ENCODE data around the gene PRKCH.
A peak's percentile ranks its signal among the peaks of the same experiment; 100 is the strongest.

PRKCH gene

DNA sequence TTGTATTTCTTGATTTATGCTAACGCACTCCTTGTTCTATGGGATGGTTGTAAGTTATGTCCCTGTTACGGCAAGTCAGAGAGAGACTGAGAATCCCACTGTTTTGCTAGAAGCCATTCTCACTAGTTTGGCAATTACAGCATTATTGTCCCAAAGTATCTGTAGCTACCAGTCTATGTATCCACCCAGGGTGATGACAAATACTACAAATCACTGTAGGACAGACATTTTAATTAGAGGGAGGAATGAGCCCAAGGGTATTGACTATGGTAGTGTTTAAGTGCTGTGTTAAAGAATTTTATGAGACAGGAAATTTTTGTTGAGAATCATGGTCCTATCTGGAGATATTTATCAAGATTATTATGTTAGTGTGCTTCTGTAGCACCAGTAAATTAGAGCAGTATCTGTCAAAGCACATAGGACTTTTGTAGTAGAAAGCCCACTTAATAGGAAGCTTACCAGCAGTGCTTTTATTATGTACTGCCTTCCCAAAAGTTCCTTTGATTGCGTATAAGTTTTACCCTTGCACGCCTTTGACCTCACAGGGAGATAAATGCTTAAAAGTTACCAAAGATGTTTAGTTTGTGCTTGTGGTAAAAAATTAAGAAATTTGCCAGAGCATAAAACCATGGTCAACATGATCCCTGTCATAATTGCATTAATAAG is 10.7 kb downstream of the PRKCH start:
- Histone ChIP-seq H3K36me3 (ENCODE audit: insufficient read depth, low read length) (no peaks in the 10 kb centered on the region; the same call in 1 of the 2 replicates), H3F3A (ENCODE audit: low read depth) (no peaks in the 10 kb centered on the region), H3K9me2 (replicated peaks; ENCODE audit: low read depth, low read length) (no peaks in the 10 kb centered on the region), H3K9me3 (ENCODE audit: insufficient read depth, low read depth, low read length) (no peaks in the 10 kb centered on the region), H3K4me1 (ENCODE audit: insufficient read depth, low read length, poor library complexity, severe bottlenecking) (peaks cover 84% of the 10 kb centered on the region), H3K79me2 (ENCODE audit: insufficient read depth, low read length) (peaks cover 98% of the 10 kb centered on the region), H4K20me1 (ENCODE audit: insufficient read depth, low read length, poor library complexity, severe bottlenecking) (peaks cover 81% of the 10 kb centered on the region), H3K4me3 (ENCODE audit: low read length, poor library complexity, severe bottlenecking) (peak overlapping the region; percentile 61), H3K4me2 (ENCODE audit: low read depth, low read length, poor library complexity, severe bottlenecking) (peak overlapping the region; percentile 71), H3K9ac (ENCODE audit: low read depth, low read length, poor library complexity, severe bottlenecking) (peak overlapping the region; percentile 22), H3K27me3 (ENCODE audit: insufficient read depth, low read length, poor library complexity, severe bottlenecking) (no peaks in the 10 kb centered on the region), H2AFZ (ENCODE audit: low read length) (no peak overlapping the region)
- TF ChIP-seq, protein P1, sequence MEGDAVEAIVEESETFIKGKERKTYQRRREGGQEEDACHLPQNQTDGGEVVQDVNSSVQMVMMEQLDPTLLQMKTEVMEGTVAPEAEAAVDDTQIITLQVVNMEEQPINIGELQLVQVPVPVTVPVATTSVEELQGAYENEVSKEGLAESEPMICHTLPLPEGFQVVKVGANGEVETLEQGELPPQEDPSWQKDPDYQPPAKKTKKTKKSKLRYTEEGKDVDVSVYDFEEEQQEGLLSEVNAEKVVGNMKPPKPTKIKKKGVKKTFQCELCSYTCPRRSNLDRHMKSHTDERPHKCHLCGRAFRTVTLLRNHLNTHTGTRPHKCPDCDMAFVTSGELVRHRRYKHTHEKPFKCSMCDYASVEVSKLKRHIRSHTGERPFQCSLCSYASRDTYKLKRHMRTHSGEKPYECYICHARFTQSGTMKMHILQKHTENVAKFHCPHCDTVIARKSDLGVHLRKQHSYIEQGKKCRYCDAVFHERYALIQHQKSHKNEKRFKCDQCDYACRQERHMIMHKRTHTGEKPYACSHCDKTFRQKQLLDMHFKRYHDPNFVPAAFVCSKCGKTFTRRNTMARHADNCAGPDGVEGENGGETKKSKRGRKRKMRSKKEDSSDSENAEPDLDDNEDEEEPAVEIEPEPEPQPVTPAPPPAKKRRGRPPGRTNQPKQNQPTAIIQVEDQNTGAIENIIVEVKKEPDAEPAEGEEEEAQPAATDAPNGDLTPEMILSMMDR (conservative IDR thresholded peaks at IDR 0.05; ENCODE audit: low read length) = no peak
- TF ChIP-seq EZH2phosphoT487 (IDR thresholded peaks at IDR 0.05; ENCODE audit: borderline replicate concordance) = no peak

DNA sequence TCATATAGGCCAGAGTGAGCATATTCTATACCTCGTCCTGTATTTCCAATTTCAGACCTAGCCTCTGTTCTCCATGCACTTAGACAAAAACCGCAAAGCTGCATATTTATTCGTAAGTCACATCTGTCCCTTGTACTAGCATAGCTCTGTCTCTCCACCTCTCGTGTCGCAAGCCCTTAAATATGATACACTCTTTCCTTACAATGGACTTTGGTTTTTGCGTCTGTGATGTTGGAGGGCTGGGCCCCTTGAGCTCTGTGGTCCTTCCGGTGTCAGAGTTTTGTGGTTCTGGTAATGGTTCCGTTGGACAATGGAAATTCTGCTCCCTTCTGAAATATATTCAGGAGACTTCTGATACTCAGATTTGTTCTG is 11.3 kb downstream of the PRKCH start:
- peaks cover 81% of the 10 kb centered on the region for H4K20me1 ChIP-seq (ENCODE audit: insufficient read depth, low read length, poor library complexity, severe bottlenecking)
- peak overlapping the region; percentile 61 for H3K4me3 ChIP-seq (ENCODE audit: low read length, poor library complexity, severe bottlenecking)
- TF ChIP-seq, protein P1 (conservative IDR thresholded peaks at IDR 0.05; ENCODE audit: low read length) = no peak
- no peak for TF ChIP-seq EZH2phosphoT487 (IDR thresholded peaks at IDR 0.05; ENCODE audit: borderline replicate concordance)
- H3K79me2 ChIP-seq (ENCODE audit: insufficient read depth, low read length) = peaks cover 98% of the 10 kb centered on the region
- H3K27me3 ChIP-seq (ENCODE audit: insufficient read depth, low read length, poor library complexity, severe bottlenecking) = no peaks in the 10 kb centered on the region
- H3K9me3 ChIP-seq (ENCODE audit: insufficient read depth, low read depth, low read length) = no peaks in the 10 kb centered on the region
- H2AFZ ChIP-seq (ENCODE audit: low read length) = no peak overlapping the region
- H3F3A ChIP-seq (ENCODE audit: low read depth) = no peaks in the 10 kb centered on the region
- H3K9me2 ChIP-seq (replicated peaks; ENCODE audit: low read depth, low read length) = no peaks in the 10 kb centered on the region
- peaks cover 83% of the 10 kb centered on the region for H3K4me1 ChIP-seq (ENCODE audit: insufficient read depth, low read length, poor library complexity, severe bottlenecking)
- no peak overlapping the region for H3K9ac ChIP-seq (ENCODE audit: low read depth, low read length, poor library complexity, severe bottlenecking)
- H3K36me3 ChIP-seq (ENCODE audit: insufficient read depth, low read length) = no peaks in the 10 kb centered on the region; the same call in 1 of the 2 replicates
- peak overlapping the region; percentile 71 for H3K4me2 ChIP-seq (ENCODE audit: low read depth, low read length, poor library complexity, severe bottlenecking)

DNA sequence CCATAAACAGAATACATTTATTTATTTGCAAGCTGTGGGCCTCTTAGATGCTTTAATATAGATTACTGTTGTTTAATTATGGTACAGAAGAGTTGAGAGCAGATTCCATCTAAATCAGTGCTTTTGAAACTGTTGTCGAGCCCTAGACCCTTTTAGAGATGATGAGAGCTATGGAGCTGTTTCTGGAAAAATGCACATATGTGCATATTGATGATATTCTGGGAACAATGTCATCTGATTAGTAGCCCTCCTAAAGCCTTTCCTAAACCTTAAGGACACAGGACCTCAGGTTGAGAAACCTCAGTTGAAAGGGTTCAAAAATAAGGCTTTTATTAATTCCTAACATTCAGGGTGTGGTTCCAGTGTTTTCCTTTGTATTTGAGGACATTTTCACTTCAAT is 11.7 kb downstream of the PRKCH start:
- Histone ChIP-seq H3K9me2 (replicated peaks; ENCODE audit: low read depth, low read length) (no peaks in the 10 kb centered on the region), H4K20me1 (ENCODE audit: insufficient read depth, low read length, poor library complexity, severe bottlenecking) (peaks cover 83% of the 10 kb centered on the region), H3K9ac (ENCODE audit: low read depth, low read length, poor library complexity, severe bottlenecking) (no peak overlapping the region), H3K36me3 (ENCODE audit: insufficient read depth, low read length) (no peaks in the 10 kb centered on the region; the same call in 1 of the 2 replicates), H3K4me1 (ENCODE audit: insufficient read depth, low read length, poor library complexity, severe bottlenecking) (peaks cover 86% of the 10 kb centered on the region), H3K79me2 (ENCODE audit: insufficient read depth, low read length) (peaks cover 98% of the 10 kb centered on the region), H3K9me3 (ENCODE audit: insufficient read depth, low read depth, low read length) (no peaks in the 10 kb centered on the region), H3K4me2 (ENCODE audit: low read depth, low read length, poor library complexity, severe bottlenecking) (peak overlapping the region; percentile 71), H3K27me3 (ENCODE audit: insufficient read depth, low read length, poor library complexity, severe bottlenecking) (no peaks in the 10 kb centered on the region), H3F3A (ENCODE audit: low read depth) (no peaks in the 10 kb centered on the region), H3K4me3 (ENCODE audit: low read length, poor library complexity, severe bottlenecking) (peak overlapping the region; percentile 61), H2AFZ (ENCODE audit: low read length) (no peak overlapping the region)
- no peak for TF ChIP-seq EZH2phosphoT487 (IDR thresholded peaks at IDR 0.05; ENCODE audit: borderline replicate concordance)

All from Loucy (cell line).